C4-2B (cell line): ENCODE data around the gene HNRNPAB.

Experiments
- CTCF ChIP-seq: fragments of 450-650 bp; conservative IDR thresholded peaks from 2 replicates; pipeline ENCODE4 v1.5.1; 2017; ENCODE audit warnings: mild to moderate bottlenecking
- ZFX ChIP-seq: fragments of 450-650 bp; IDR thresholded peaks from 2 replicates; pipeline ENCODE4 v1.6.1; 2017

GRCh38 chr5:178259623-178260536, 55.5 kb downstream of the HNRNPAB start:
- TF ChIP-seq CTCF (no peak), ZFX (no peak)
